Choroid plexus epithelial cell (primary cell): ENCODE data around the gene PCDHB3.
"Not testable (repeated sequence)": the region's sequence is repeated elsewhere in the genome, so short reads cannot be mapped to it uniquely, and the experiment has no call there.

Source experiments
- DNase-seq: peaks from one replicate; pipeline ENCODE4 v3.0.0-alpha.2; 2010; ENCODE audit warnings: low read depth
- H3K4me3 ChIP-seq: 2 replicates; pipeline ENCODE4 v1.5.1; 2011; ENCODE audit warnings: low read depth, mild to moderate bottlenecking, control low read depth, low read length, moderate library complexity
- TF ChIP-seq, protein P1 (sequence below): conservative IDR thresholded peaks from 2 replicates; pipeline ENCODE4 v1.5.1; 2011; ENCODE audit warnings: low read depth, mild to moderate bottlenecking, control low read depth, inconsistent platforms, low read length, moderate library complexity

The PCDHB3 gene

DNA sequence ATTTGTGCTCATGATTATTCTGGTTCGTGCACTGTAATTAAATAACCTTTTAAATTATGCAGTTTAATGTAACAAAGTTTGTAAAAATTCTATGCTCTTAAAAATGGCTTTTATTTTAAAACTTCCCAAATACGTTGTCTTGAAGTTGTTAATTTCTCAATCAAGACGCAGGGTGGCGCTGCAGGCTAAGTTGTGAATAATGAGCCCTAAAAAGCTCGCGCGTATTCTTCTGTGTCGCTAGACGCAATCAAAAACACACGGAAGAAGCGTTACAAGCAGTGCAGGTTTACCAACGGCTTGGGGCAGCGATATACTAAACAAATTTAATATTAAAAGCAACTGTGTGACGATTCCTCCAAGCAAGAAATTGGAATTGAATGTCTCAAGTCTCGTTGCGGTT, 21.3 kb downstream of the PCDHB3 start, which contains the start of gene PCDHB4:
Gene PCDHB4, plus strand, starts transcription at position 256 of the 400 bp plus-strand sequence. CDS start 181 bp downstream, outside the sequence.
- TF ChIP-seq, protein P1, sequence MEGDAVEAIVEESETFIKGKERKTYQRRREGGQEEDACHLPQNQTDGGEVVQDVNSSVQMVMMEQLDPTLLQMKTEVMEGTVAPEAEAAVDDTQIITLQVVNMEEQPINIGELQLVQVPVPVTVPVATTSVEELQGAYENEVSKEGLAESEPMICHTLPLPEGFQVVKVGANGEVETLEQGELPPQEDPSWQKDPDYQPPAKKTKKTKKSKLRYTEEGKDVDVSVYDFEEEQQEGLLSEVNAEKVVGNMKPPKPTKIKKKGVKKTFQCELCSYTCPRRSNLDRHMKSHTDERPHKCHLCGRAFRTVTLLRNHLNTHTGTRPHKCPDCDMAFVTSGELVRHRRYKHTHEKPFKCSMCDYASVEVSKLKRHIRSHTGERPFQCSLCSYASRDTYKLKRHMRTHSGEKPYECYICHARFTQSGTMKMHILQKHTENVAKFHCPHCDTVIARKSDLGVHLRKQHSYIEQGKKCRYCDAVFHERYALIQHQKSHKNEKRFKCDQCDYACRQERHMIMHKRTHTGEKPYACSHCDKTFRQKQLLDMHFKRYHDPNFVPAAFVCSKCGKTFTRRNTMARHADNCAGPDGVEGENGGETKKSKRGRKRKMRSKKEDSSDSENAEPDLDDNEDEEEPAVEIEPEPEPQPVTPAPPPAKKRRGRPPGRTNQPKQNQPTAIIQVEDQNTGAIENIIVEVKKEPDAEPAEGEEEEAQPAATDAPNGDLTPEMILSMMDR, result no peak
- no peak for DNase-seq
- H3K4me3 ChIP-seq, result no peak within 1 kb of the TSS

DNA sequence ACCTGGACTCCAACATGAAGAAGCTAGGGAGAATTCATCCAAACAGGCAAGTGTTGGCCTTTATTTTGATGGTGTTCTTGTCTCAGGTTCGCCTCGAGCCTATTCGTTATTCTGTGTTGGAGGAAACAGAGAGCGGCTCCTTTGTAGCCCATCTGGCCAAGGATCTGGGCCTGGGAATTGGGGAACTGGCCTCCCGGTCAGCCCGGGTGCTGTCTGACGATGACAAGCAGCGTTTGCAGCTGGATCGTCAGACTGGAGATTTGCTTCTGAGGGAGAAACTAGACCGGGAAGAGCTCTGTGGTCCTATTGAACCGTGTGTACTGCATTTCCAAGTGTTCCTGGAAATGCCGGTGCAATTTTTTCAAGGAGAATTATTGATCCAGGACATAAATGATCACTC, 21.7 kb downstream of the PCDHB3 start:
- no peak overlapping the region for H3K4me3 ChIP-seq
- TF ChIP-seq, protein P1, result no peak
- no peak for DNase-seq

DNA sequence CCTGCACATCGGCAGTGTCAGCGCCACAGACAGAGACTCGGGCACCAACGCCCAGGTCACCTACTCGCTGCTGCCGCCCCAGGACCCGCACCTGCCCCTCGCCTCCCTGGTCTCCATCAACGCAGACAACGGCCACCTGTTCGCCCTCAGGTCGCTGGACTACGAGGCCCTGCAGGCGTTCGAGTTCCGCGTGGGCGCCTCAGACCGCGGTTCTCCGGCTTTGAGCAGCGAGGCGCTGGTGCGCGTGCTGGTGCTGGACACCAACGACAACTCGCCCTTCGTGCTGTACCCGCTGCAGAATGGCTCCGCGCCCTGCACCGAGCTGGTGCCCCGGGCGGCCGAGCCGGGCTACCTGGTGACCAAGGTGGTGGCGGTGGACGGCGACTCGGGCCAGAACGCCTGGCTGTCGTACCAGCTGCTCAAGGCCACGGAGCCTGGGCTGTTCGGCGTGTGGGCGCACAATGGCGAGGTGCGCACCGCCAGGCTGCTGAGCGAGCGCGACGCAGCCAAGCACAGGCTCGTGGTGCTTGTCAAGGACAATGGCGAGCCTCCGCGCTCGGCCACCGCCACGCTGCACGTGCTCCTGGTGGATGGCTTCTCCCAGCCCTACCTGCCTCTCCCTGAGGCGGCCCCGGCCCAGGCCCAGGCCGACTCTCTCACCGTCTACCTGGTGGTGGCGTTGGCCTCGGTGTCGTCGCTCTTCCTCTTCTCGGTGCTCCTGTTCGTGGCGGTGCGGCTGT, 23.3 kb downstream of the PCDHB3 start:
- not testable (repeated sequence) for H3K4me3 ChIP-seq, DNase-seq

DNA sequence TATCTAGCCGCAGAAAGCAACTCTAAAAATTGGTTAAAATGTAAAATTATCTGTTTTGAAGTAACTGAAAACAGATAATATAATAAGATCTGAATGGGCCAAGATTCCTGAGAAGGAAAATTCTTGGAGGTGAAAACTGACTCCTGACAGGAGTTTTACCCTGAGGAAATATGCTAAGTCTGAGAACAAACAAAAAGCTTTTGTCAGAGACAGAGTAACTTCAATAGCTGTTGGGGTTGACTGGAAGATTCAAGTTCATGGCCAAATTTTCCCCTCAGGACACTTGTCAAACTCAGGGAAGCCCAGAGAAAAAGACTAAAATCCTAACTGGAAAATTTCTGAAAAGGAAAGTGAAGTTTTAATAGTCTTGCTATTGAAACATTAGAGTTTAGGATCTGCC, 27.0 kb downstream of the PCDHB3 start:
- TF ChIP-seq, protein P1, result no peak
- no peak for DNase-seq
- H3K4me3 ChIP-seq, result no peak overlapping the region

DNA sequence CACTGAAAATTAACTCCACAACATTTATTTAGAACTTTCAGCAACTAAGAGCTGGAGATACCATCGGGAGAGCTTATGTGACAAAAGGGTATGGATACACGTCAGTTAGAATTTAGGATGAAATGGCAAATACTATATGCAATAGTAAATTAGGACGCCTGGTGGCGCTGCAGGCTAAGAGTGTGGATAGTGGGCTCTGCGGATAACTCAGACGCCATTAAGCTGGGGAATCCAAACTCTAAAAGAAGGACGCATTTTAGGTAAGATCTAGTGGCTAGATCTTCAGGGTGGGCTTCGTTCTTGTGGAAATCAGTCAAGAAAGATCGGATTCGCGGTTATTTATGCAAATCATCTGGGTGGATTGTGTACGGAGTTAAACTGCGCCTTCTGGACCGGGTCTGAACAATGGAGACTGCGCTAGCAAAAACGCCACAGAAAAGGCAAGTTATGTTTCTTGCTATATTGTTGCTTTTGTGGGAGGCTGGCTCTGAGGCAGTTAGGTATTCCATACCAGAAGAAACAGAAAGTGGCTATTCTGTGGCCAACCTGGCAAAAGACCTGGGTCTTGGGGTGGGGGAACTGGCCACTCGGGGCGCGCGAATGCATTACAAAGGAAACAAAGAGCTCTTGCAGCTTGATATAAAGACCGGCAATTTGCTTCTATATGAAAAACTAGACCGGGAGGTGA, 34.9 kb downstream of the PCDHB3 start, which contains the start of gene PCDHB5:
Gene PCDHB5, plus strand, starts transcription at position 177 of the 688 bp plus-strand sequence. Its CDS starts 229 bp downstream, at position 406.
- peak; percentile 1 for DNase-seq
- peak within 1 kb of the TSS; percentile 24 for H3K4me3 ChIP-seq

DNA sequence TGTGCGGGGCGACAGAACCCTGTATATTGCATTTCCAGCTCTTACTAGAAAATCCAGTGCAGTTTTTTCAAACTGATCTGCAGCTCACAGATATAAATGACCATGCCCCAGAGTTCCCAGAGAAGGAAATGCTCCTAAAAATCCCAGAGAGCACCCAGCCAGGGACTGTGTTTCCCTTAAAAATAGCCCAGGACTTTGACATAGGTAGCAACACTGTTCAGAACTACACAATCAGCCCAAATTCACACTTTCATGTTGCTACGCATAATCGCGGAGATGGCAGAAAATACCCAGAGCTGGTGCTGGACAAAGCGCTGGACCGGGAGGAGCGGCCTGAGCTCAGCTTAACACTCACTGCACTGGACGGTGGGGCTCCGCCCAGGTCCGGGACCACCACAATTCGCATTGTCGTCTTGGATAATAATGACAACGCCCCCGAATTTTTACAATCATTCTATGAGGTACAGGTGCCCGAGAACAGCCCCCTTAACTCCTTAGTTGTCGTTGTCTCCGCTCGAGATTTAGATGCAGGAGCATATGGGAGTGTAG, 35.5 kb downstream of the PCDHB3 start:
- TF ChIP-seq, protein P1, result no peak
- no peak for DNase-seq
- H3K4me3 ChIP-seq, result no peak overlapping the region

More for the DNA sequence above, 34.9 kb downstream of the PCDHB3 start, which contains the start of gene PCDHB5:
- TF ChIP-seq, protein P1, result peak; percentile 29

DNA sequence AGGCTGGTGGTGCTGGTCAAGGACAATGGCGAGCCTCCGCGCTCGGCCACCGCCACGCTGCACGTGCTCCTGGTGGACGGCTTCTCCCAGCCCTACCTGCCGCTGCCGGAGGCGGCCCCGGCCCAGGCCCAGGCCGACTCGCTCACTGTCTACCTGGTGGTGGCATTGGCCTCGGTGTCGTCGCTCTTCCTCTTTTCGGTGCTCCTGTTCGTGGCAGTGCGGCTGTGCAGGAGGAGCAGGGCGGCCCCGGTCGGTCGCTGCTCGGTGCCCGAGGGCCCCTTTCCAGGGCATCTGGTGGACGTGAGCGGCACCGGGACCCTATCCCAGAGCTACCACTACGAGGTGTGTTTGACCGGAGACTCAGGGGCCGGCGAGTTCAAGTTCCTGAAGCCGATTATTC, 37.1 kb downstream of the PCDHB3 start:
- DNase-seq, H3K4me3 ChIP-seq: not testable (repeated sequence)
